GM12891 (cell line): Measurements from ENCODE around the gene PAK4.

Experiments
- POLR2A ChIP-seq: IDR thresholded peaks from 2 replicates; pipeline ENCODE4 v1.6.1; 2011; ENCODE audit warnings: low read depth, low read length, control low read depth
- POLR2AphosphoS5 ChIP-seq: IDR thresholded peaks from 2 replicates; pipeline ENCODE4 v1.6.1; 2011; ENCODE audit warnings: low read depth, low read length, control low read depth
- SPI1 ChIP-seq: IDR thresholded peaks from 2 replicates; pipeline ENCODE4 v1.6.1; 2011; ENCODE audit warnings: low read depth, low read length, control low read depth
- TAF1 ChIP-seq: IDR thresholded peaks from 2 replicates; pipeline ENCODE4 v1.6.1; 2011; ENCODE audit warnings: low read depth, low read length, control low read depth

DNA sequence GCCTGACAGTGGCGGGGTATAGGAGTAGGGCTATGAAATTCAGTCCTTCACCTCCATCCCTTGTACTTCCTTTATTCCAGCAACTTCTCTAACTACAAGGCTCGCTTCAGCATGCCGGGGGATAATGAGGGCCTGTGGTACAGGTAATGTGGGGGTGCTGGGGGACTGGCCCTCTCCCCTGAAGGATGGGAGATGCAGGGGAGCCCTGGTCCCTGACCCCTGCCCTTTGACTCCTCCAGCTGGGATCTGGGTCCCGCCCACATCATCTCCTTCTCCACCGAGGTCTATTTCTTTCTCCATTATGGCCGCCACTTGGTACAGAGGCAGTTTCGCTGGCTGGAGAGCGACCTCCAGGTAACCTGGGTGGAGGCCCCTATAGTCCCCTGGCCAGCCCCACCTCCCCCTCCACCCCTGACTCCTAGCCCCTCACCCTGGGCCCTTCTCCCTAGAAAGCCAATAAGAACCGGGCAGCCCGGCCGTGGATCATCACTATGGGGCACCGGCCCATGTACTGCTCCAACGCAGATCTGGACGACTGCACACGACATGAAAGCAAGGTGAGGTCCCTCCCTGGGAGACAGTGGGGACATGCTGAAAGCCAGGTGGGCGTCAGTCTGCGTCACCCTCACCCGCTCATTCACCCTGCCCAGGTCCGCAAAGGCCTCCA lies 25.0 kb upstream of the PAK4 start:
- no peak for TF ChIP-seq SPI1
- TF ChIP-seq POLR2A = no peak
- TF ChIP-seq TAF1 = no peak
- no peak for TF ChIP-seq POLR2AphosphoS5
